Mammary epithelial cell (primary cell): ENCODE measurements around the gene ACSM6.

Experiments used
- CTCF ChIP-seq, 2 donors: IDR thresholded peaks in 1 of 2; conservative IDR thresholded peaks in 1 of 2; 2 replicates each; pipeline ENCODE4 v1.5.1; 2011 to 2012; ENCODE audit warnings: inconsistent platforms in 2 of 2, low read length in 2 of 2, mild to moderate bottlenecking in 2 of 2, control low read depth in 1 of 2, low read depth in 1 of 2; ENCODE audit not compliant: insufficient read depth in 1 of 2; ENCODE audit errors: extremely low read depth in 1 of 2
- EZH2 ChIP-seq: IDR thresholded peaks from 2 replicates; pipeline ENCODE4 v1.6.1; 2012; ENCODE audit warnings: low read length, inconsistent platforms, borderline replicate concordance

GRCh38 chr10:95196046-95196445 is 2.0 kb downstream of the ACSM6 start:
- TF ChIP-seq EZH2 (no peak), CTCF (conservative IDR thresholded peaks at IDR 0.05 in 1 of 2, IDR thresholded peaks at IDR 0.05 in 1 of 2; ENCODE audit: extremely low read depth in 1 of 2, insufficient read depth in 1 of 2, low read depth in 1 of 2, low read length in 2 of 2) (no peak)
